ENCODE results near the gene ARHGAP32. TPM values are rescaled to one million over a fixed set of nuclear protein-coding genes. Genes with fewer than 3 reads are reported as not detected.

Gene ARHGAP32
- total RNA-seq: 10.7 TPM

GRCh38 chr11:129192150-129192549, at the start of gene ARHGAP32:
TSS of gene ARHGAP32 (minus strand) at chr11:129192325. CDS start at chr11:129192198, 127 bp downstream.
- ATAC-seq: no peak
- DNase-seq (ENCODE audit: low spot score): no peak

GRCh38 chr11:129239207-129239606, 47.1 kb upstream of the ARHGAP32 start:
- ATAC-seq: no peak
- no peak for DNase-seq (ENCODE audit: low spot score)

- no peak for DNase-seq (ENCODE audit: low spot score)
- no peak for ATAC-seq
Observed at GRCh38 chr11:129237880-129238638, 45.9 kb upstream of the ARHGAP32 start.

DNA sequence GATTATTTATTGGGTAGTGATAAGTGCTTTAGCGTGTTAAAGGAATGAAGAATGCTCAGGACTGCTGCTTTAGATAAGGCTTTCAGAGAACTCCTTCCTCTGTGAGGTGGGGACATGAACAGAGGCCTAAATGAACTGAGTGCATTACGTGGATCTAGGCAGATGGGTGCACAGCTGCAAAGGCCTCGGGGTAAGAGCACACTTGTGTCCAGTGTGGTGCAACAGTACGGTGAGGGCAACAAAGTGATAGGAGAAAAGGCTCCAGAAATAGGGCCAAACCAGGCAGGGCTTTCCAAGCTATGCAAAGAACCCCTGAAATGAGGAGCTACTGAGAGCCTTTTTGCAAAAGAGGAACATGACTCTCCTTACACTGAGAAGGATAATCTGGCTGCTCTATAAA, 45.3 kb upstream of the ARHGAP32 start:
- DNase-seq (ENCODE audit: low spot score) (no peak), ATAC-seq (peak; percentile 71)

GRCh38 chr11:129236850-129237249, 44.7 kb upstream of the ARHGAP32 start:
- DNase-seq (ENCODE audit: low spot score) (no peak), ATAC-seq (no peak)

DNA sequence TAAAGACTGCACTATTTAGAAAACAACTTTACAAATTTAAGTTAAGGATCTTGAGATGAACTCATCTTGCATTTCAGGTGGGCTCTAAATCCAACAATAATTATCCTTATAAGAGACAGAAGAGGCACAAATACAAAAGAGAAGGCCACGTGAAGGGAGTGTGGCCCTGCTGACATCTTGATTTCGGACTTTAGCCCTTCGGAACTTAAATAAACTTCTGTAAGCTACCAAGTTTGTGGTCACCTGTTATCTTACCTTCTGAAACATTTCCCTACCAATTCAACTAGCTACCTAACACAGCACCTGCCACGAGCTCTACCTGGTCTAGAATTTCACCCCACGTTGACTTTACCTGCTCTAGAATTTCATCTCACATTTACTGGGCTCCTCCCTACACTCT, 42.9 kb upstream of the ARHGAP32 start:
- DNase-seq (ENCODE audit: low spot score) (no peak), ATAC-seq (peak; percentile 50)

- DNase-seq (ENCODE audit: low spot score) (no peak), ATAC-seq (peak; percentile 62)
Observed at GRCh38 chr11:129230006-129230405, 37.9 kb upstream of the ARHGAP32 start.

DNA sequence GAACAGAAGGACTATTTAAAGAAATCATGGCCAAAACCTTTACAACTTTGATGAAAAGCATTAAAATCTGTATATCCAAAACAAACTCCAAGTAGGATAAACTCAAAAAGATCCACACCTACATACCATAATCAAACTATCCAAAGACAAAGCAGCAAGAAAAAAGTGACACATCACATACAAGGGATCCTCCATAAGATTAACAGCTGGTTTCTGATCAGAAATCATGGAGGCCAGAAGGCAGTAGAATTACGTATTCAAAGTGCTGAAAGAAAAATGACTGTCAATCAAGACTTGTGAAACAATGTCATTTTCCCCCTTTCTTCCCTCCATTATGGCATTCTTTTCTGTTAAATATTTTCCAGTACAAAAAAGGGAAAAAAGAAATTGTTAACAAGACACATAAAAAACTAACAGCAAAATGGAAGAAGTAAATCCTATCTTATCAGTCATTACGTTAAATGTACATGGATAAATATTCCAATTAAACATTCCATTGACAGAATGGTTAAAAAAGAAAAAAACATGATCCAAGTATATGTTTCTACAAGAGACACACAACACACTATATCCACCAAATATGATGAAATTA, 34.2 kb upstream of the ARHGAP32 start:
- no peak for DNase-seq (ENCODE audit: low spot score)
- no peak for ATAC-seq

DNA sequence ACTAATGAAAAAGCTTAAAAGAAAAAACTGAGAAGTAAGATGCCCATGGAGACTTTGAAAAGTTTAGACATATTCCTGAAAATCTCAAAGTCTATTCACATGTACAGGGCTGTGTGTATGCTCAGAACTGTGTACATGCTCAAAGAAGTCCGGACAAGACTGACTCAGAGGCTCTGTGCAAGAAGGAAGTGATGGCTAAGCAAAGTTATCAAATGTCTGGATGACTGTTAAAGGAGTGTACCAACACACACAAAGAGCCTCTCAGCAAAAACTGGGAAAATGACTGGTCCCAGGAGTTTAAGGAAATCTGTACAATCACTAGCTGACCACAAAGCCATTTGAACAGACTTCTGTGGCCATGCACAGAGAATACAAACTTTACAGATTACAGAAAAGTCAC, 33.1 kb upstream of the ARHGAP32 start:
- ATAC-seq (no peak), DNase-seq (ENCODE audit: low spot score) (no peak)

DNA sequence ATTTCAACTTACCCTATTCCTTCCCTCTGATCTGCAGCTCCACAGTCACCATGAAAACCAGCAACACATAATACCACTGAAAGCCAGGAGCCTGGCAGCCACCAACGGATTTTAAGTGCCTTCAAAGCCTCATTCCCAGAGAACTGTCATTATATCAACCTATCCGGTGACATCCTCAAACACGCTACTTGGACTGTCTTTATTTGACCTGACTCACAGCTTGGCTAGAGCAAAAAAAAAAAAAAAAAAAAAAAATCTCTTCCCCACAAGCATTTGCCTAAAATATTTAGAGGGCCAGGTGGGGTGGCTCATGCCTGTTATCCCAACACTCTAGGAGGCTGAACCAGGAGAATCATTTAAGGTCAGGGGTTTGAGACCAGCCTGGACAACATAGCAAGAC, 32.4 kb upstream of the ARHGAP32 start:
- DNase-seq (ENCODE audit: low spot score) (no peak), ATAC-seq (no peak)

- ATAC-seq (peak; percentile 69), DNase-seq (ENCODE audit: low spot score) (no peak)
Observed at GRCh38 chr11:129223701-129224149, 31.6 kb upstream of the ARHGAP32 start.

DNA sequence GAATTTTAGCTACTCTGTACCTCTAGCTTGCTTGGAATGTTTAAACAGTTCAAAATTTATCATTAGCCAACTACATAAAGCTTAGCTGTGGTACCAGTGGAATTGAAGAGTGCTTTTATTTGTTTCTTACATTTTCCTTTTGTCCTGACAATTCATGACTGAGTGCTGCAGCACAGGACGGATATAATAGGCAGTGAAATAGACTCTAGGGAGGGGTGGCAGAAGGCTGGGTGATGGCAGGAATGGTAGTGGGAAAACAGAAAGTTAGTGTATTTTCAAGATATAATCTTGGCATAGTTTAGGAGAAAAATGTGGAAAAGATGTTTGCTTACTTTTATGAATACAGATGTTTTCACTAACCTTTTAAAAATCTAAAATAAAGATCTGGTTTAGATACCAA, 31.1 kb upstream of the ARHGAP32 start:
- ATAC-seq (peak; percentile 13), DNase-seq (ENCODE audit: low spot score) (no peak)

DNA sequence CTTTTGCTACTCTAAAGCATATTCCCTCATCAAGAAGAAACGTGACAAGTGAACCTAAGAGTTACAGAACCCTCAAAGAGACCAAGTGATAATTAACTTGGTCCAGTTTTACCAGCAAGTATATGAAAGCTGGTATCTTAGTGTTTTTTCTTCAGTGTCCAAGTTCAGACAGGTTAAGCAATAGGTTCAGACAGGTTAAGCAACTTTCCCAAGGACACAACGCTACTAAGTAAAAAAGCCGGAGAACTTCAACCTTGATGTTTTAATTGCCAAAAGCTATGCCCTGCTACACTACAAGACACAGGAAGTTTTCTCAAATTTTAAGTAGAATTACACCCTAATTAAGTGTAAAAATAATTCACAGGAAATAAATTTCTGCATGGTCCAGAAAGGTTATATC, 30.0 kb upstream of the ARHGAP32 start:
- DNase-seq (ENCODE audit: low spot score): no peak
- ATAC-seq: peak; percentile 40

- ATAC-seq (no peak), DNase-seq (ENCODE audit: low spot score) (no peak)
Observed at GRCh38 chr11:129215506-129216245, 23.6 kb upstream of the ARHGAP32 start.

DNA sequence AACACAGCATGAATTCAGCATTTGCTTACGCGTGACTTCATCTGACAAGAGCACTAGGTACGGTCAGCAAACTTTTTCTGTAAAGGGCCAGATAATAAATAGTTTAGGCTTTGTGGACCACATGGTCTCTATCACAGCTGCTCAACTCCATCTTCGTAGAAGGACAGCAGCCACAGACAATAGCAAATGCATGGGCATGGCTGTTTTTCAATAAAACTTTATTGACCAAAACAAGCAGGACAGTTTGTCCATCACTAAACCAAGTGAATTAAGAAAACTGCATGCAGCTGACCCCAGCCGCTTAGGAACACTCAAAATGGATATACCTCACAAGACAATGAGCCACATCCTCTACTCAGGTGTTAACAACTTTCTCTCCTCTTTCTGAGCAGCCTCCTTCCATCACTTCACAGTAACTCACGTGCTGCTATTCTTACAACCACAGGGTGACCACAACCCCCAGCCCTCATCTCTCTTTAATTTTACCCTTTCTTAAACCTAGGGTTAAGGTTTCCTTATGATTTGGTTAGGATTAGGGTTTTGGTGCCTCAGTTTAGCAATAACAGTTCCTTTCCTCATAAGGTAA, 22.7 kb upstream of the ARHGAP32 start:
- no peak for ATAC-seq
- DNase-seq (ENCODE audit: low spot score): no peak

DNA sequence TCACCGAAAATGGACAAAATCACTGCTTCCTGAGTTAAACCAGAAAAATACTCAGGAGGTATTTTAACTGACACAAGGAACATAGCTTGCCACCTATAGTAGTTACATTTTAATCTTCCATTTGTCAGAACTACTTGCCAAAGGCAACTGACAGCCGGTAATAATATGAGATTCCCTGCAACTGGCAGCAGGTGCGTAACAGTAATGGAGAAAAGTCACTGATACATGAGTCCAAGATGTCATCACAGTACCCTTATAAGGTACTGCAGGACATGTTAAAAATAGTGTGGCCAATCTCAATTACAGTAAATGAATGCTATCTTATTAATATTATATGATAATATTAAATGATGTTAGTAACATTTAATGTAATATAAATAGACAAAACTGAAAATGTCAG, 21.1 kb upstream of the ARHGAP32 start:
- DNase-seq (ENCODE audit: low spot score) (no peak), ATAC-seq (no peak)

GRCh38 chr11:129211397-129211796, 19.3 kb upstream of the ARHGAP32 start:
- DNase-seq (ENCODE audit: low spot score) (no peak), ATAC-seq (no peak)

- DNase-seq (ENCODE audit: low spot score) (no peak), ATAC-seq (peak; percentile 77)
Observed at GRCh38 chr11:129210831-129211181, 18.7 kb upstream of the ARHGAP32 start.

DNA sequence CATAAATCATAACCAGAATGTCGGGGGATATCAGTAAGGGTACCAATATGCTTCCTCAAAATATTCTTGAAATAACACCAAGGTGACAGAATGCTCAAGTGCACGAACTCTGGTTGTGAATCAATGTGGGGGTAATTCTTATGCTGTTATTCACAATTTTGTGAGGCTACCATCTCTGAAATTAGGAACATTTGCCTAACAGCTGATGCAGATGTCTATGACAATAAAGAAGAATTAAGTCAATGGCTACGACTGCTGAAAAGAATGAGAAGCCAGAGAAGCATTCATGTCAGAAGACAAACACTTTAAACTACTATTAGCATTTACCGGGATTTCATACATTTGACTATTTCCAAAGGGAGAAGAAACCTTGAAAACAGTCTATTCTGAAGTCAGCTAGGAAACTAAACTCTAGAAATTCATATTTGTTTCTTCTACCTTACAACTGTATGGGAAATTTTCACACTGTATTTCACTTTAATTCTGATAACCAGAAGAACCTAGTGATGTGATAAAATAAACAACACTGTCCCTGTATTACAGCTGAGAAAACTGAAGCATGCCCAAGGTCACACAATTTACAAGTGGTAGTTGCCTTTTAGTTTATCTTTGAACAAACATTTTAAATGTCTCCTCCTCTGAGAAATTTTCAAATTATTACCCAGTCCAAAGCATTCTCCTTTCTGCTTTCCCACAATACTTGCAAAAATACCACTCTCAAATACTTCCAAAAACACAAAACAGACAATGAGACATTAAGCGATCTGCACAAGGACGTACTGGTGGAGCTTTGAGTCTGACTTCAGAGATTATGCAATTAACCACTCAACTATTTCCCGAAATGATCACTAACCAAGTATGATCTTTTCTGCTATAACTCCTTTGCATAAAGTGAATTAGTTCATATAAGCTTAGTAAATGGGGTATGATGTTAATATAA, 18.0 kb upstream of the ARHGAP32 start:
- peak; percentile 78 for ATAC-seq
- no peak for DNase-seq (ENCODE audit: low spot score)

DNA sequence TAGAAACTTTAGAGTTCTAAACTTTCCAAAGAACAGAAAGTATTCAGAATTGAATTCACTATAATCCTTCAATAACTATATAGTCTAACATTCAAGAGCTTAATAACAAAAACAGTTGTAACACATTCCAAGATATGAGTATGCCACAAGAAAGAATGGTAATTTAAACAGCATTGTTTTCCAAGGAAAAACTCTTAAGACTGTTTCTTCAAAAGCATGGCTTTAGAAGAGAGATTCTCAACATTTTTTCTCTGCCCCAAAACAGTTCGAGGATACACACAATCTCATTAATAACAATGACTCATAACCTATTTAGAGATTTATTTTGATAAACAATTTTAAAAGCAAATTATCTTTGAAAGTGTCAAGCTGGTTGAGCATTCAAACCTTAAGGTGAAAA, 16.7 kb upstream of the ARHGAP32 start:
- no peak for DNase-seq (ENCODE audit: low spot score)
- no peak for ATAC-seq

Data from left lobe of liver (tissue), 2 donors.